Measurements from ENCODE around the gene CISD3. TPM values are rescaled to one million over a fixed set of nuclear protein-coding genes. Genes with fewer than 3 reads are reported as not detected.

The CISD3 gene
- total RNA-seq, 1 donor from 2014 or later, result 2.3 TPM

DNA sequence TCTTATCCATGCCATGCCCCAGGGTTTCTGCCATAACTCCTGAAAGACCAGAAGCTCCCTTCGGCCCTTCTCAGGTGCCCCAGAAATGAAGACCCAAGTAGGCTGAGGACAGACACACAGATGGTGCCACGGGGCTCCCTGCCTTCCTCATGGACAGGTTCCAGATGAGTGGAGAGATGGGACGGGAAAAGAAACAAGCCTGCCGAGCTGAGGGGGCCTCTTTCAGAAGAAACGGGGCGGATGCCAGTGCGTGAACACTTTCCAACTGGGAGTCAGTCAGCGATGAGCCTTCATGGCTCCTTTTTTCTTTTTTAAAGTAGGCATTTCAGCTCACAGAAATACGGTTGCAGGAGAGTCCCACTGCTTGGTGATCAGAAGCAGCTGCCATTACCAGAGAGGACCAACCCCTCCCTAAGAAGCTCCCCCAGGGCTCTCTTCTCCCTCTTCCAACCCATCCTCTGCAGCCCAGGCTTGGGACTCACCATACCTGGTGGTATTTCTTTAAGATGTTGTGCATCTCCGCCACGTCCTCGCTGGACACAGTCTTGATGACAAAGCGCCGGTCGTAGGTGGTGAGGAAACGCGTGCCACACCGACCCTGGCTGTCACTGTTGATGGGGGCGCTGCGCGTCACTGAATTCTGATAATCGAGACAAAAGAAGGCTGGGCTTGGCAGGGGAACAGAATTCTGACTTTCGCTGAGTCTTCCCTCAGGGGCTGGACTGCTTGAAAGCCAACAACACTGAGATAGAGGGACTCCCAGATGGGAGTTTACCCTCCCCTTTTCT lies 50.0 kb downstream of the CISD3 start:
- no peak for DNase-seq

DNA sequence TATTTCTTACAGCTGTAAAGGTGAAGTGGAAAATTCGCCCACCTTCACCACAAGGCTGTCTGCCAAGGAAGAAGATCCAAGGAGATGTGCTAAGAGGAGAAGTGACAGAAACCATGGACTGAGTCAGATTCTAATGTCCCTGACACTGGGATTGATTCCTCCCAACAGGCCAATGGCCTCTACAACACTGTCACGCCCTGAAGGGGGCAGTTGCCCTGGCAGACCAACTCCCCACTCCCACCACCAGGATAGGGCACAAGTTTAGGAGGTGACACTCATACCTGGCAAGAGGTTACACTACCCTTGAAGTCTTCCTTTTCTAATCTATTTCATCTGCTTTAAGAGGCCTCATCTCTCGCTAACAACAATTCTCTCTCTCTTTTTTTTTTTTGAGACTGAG lies 53.1 kb downstream of the CISD3 start:
- DNase-seq, result no peak

Small RNA genes lying within 50 kb of the gene (small RNA-seq; reads per million reads assigned to genes)
- gene MIR4726, result not detected
- not detected for gene MIR4734
- gene RNA5SP440, result 0.12 reads per million
- not detected for gene RNU6-866P

Other genes starting within 250 kb of the CISD3 start
- gene SRCIN1, start 124.4 kb upstream of the CISD3 start, total RNA-seq, result 24.5 TPM
- gene EPOP, start 55.4 kb upstream of the CISD3 start, total RNA-seq, result 1.6 TPM
- gene MLLT6, start 25.1 kb upstream of the CISD3 start, total RNA-seq, result 18.4 TPM
- gene PCGF2, start 18.0 kb downstream of the CISD3 start, total RNA-seq, result 4.8 TPM
- gene PSMB3, start 22.4 kb downstream of the CISD3 start, total RNA-seq, result 138 TPM
- gene PIP4K2B, start 69.2 kb downstream of the CISD3 start, total RNA-seq, result 166 TPM
- 7.8 TPM for gene CWC25, start 95.0 kb downstream of the CISD3 start, total RNA-seq
- gene RPL23, start 123.4 kb downstream of the CISD3 start, total RNA-seq, result 1,678 TPM
- gene LASP1, start 139.7 kb downstream of the CISD3 start, total RNA-seq, result 49.4 TPM
- not detected for gene FBXO47, start 237.1 kb downstream of the CISD3 start, total RNA-seq